Measurements from ENCODE around the gene SLC7A6.

The SLC7A6 gene

GRCh38 chr16:68284847-68285246 is 20.5 kb downstream of the SLC7A6 start:
- ATAC-seq, result no peak
- TF ChIP-seq BACH2 (CRISPR knock-in tag; IDR thresholded peaks at IDR 0.05; ENCODE audit: borderline replicate concordance), result no peak
- no peak for TF ChIP-seq ZFP3 (CRISPR knock-in tag; IDR thresholded peaks at IDR 0.05)
- no peak for TF ChIP-seq CSRNP3 (CRISPR knock-in tag; IDR thresholded peaks at IDR 0.05)
- no peak for TF ChIP-seq PATZ1 (CRISPR knock-in tag; IDR thresholded peaks at IDR 0.05; ENCODE audit: borderline replicate concordance)
- TF ChIP-seq ZNF565 (CRISPR knock-in tag; conservative IDR thresholded peaks at IDR 0.05; ENCODE audit: low read depth), result no peak
- TF ChIP-seq TSHZ2 (CRISPR knock-in tag; IDR thresholded peaks at IDR 0.05), result no peak
- TF ChIP-seq OSR1 (CRISPR knock-in tag; IDR thresholded peaks at IDR 0.05), result no peak
- no peak for TF ChIP-seq PPARA (CRISPR knock-in tag; IDR thresholded peaks at IDR 0.05; ENCODE audit: borderline replicate concordance)
- TF ChIP-seq RARB (CRISPR knock-in tag; IDR thresholded peaks at IDR 0.05), result no peak
- TF ChIP-seq ESRRG (CRISPR knock-in tag; IDR thresholded peaks at IDR 0.05), result no peak
- TF ChIP-seq TCF4 (CRISPR knock-in tag; IDR thresholded peaks at IDR 0.05; ENCODE audit: borderline replicate concordance), result no peak
- TF ChIP-seq ISL1 (CRISPR knock-in tag; IDR thresholded peaks at IDR 0.05), result no peak
- TF ChIP-seq SNAI2 (CRISPR knock-in tag; IDR thresholded peaks at IDR 0.05), result no peak

GRCh38 chr16:68285683-68286082 is 21.4 kb downstream of the SLC7A6 start:
- TF ChIP-seq ZNF565 (CRISPR knock-in tag; conservative IDR thresholded peaks at IDR 0.05; ENCODE audit: low read depth) (no peak), ZNF70 (CRISPR knock-in tag; IDR thresholded peaks at IDR 0.05) (no peak), CSRNP3 (CRISPR knock-in tag; IDR thresholded peaks at IDR 0.05) (no peak), ZFP3 (CRISPR knock-in tag; IDR thresholded peaks at IDR 0.05) (no peak), GLIS3 (CRISPR knock-in tag; IDR thresholded peaks at IDR 0.05) (no peak)

GRCh38 chr16:68286153-68287074 is 22.1 kb downstream of the SLC7A6 start:
- ATAC-seq, result no peak
- TF ChIP-seq ZNF565 (CRISPR knock-in tag; conservative IDR thresholded peaks at IDR 0.05; ENCODE audit: low read depth) (no peak), CSDC2 (CRISPR knock-in tag; IDR thresholded peaks at IDR 0.05) (no peak), TSHZ2 (CRISPR knock-in tag; IDR thresholded peaks at IDR 0.05) (no peak), ZFP3 (CRISPR knock-in tag; IDR thresholded peaks at IDR 0.05) (no peak), ARNTL (CRISPR knock-in tag; IDR thresholded peaks at IDR 0.05; ENCODE audit: borderline replicate concordance, low read depth) (no peak), ISL1 (CRISPR knock-in tag; IDR thresholded peaks at IDR 0.05) (no peak), GLIS3 (CRISPR knock-in tag; IDR thresholded peaks at IDR 0.05) (no peak), SNAI2 (CRISPR knock-in tag; IDR thresholded peaks at IDR 0.05) (no peak), PATZ1 (CRISPR knock-in tag; IDR thresholded peaks at IDR 0.05; ENCODE audit: borderline replicate concordance) (no peak), TOX (CRISPR knock-in tag; IDR thresholded peaks at IDR 0.05; ENCODE audit: borderline replicate concordance) (no peak)

More at GRCh38 chr16:68285683-68286082, 21.4 kb downstream of the SLC7A6 start:
- ATAC-seq, result no peak

Data from SK-N-SH treated with all-trans-retinoic acid at 6 μM for 48 hours (cell line).